HG03432 (cell line): Measurements from ENCODE around the gene RSBN1L.

Experiments used
- ATAC-seq: cut with Tn5 transposase; IDR thresholded peaks from one replicate; pipeline ENCODE4 v1.9.1; 2021; ENCODE audit warnings: mild to moderate bottlenecking, moderate library complexity; ENCODE audit not compliant: unreplicated experiment

The RSBN1L gene

GRCh38 chr7:77799078-77799964 lies 103.1 kb downstream of the RSBN1L start:
- peak; percentile 5 for ATAC-seq

GRCh38 chr7:77800158-77800557 lies 103.9 kb downstream of the RSBN1L start:
- ATAC-seq, result peak; percentile 13

GRCh38 chr7:77800730-77801129 lies 104.5 kb downstream of the RSBN1L start:
- ATAC-seq, result no peak

GRCh38 chr7:77802557-77803405 lies 106.5 kb downstream of the RSBN1L start:
- no peak for ATAC-seq

GRCh38 chr7:77806425-77806824 lies 110.2 kb downstream of the RSBN1L start:
- ATAC-seq, result no peak

- no peak for ATAC-seq
Measured at GRCh38 chr7:77808517-77808916, 112.3 kb downstream of the RSBN1L start.

- ATAC-seq, result no peak
Measured at GRCh38 chr7:77811516-77812289, 115.4 kb downstream of the RSBN1L start.

- no peak for ATAC-seq
Measured at GRCh38 chr7:77812290-77812685, 116.0 kb downstream of the RSBN1L start.

- ATAC-seq, result no peak
Measured at GRCh38 chr7:77813180-77813579, 116.9 kb downstream of the RSBN1L start.

- ATAC-seq, result no peak
Measured at GRCh38 chr7:77819021-77819420, 122.8 kb downstream of the RSBN1L start.

- no peak for ATAC-seq
Measured at GRCh38 chr7:77820967-77821366, 124.7 kb downstream of the RSBN1L start.

- ATAC-seq, result no peak
Measured at GRCh38 chr7:77822269-77822668, 126.0 kb downstream of the RSBN1L start.

GRCh38 chr7:77823787-77824186 lies 127.5 kb downstream of the RSBN1L start:
- ATAC-seq, result peak; percentile 45

- no peak for ATAC-seq
Measured at GRCh38 chr7:77824636-77825035, 128.4 kb downstream of the RSBN1L start.

- no peak for ATAC-seq
Measured at GRCh38 chr7:77825131-77825530, 128.9 kb downstream of the RSBN1L start.

- no peak for ATAC-seq
Measured at GRCh38 chr7:77826300-77826699, 130.0 kb downstream of the RSBN1L start.

- ATAC-seq, result no peak
Measured at GRCh38 chr7:77827999-77828398, 131.7 kb downstream of the RSBN1L start.

GRCh38 chr7:77830649-77831355 lies 134.5 kb downstream of the RSBN1L start:
- ATAC-seq, result no peak

GRCh38 chr7:77831481-77831880 lies 135.2 kb downstream of the RSBN1L start:
- ATAC-seq, result no peak

- no peak for ATAC-seq
Measured at GRCh38 chr7:77831953-77832352, 135.7 kb downstream of the RSBN1L start.
